ENCODE measurements around the gene NUBPL. TPM values are rescaled to one million over a fixed set of nuclear protein-coding genes. Genes with fewer than 3 reads are reported as not detected.

The NUBPL gene
- polyA plus RNA-seq, 1 of the 3 experiments (the other 2 are of a cell fraction), result 4.0 TPM

- H3K9ac ChIP-seq, result no peak overlapping the region
- ChIA-PET POLR2A (no interaction called here), CTCF (interaction anchor here (0.6 to 1.3 kb wide), 3 partner anchors 17 to 613 kb away, joined by 3 read pairs; no protein-coding TSS in a partner anchor)
- no peaks in the 10 kb centered on the region for H3K4me1 ChIP-seq (ENCODE audit: control insufficient read depth in 1 of 2, insufficient read depth in 2 of 2, low read depth in 1 of 2, low read length in 1 of 2)
- H3K79me2 ChIP-seq (ENCODE audit: insufficient read depth), result no peaks in the 10 kb centered on the region
- H3K4me3 ChIP-seq (ENCODE audit: low read depth in 2 of 2, low read length in 1 of 2), result no peak overlapping the region
- no peaks in the 10 kb centered on the region; the same call in 1 of the 2 replicates for H3K27me3 ChIP-seq (ENCODE audit: insufficient read depth)
- no peak overlapping the region for H2AFZ ChIP-seq (ENCODE audit: low read depth)
- H3F3A ChIP-seq (replicated peaks; ENCODE audit: insufficient read depth), result no peaks in the 10 kb centered on the region
- no peak for TF ChIP-seq ZBTB33 (IDR thresholded peaks at IDR 0.05; ENCODE audit: borderline replicate concordance, low read depth)
- peak; percentile 31 for TF ChIP-seq RAD21 (IDR thresholded peaks at IDR 0.05; ENCODE audit: low read length)
- TF ChIP-seq MXI1 (IDR thresholded peaks at IDR 0.05; ENCODE audit: low read depth, low read length), result no peak
- TF ChIP-seq CHD2 (IDR thresholded peaks at IDR 0.05; ENCODE audit: low read length, partially characterized antibody), result no peak
- no peak for TF ChIP-seq NFIC (IDR thresholded peaks at IDR 0.05; ENCODE audit: borderline replicate concordance)
- TF ChIP-seq TEAD4 (IDR thresholded peaks at IDR 0.05; ENCODE audit: borderline replicate concordance, insufficient read depth), result no peak
- TF ChIP-seq, protein P1, sequence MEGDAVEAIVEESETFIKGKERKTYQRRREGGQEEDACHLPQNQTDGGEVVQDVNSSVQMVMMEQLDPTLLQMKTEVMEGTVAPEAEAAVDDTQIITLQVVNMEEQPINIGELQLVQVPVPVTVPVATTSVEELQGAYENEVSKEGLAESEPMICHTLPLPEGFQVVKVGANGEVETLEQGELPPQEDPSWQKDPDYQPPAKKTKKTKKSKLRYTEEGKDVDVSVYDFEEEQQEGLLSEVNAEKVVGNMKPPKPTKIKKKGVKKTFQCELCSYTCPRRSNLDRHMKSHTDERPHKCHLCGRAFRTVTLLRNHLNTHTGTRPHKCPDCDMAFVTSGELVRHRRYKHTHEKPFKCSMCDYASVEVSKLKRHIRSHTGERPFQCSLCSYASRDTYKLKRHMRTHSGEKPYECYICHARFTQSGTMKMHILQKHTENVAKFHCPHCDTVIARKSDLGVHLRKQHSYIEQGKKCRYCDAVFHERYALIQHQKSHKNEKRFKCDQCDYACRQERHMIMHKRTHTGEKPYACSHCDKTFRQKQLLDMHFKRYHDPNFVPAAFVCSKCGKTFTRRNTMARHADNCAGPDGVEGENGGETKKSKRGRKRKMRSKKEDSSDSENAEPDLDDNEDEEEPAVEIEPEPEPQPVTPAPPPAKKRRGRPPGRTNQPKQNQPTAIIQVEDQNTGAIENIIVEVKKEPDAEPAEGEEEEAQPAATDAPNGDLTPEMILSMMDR (IDR thresholded peaks at IDR 0.05), result peak; percentile 42
- TF ChIP-seq JUND (IDR thresholded peaks at IDR 0.05), result no peak
- H3K9me3 ChIP-seq, result no peaks in the 10 kb centered on the region
- H4K20me1 ChIP-seq (ENCODE audit: insufficient read depth), result no peaks in the 10 kb centered on the region
- 60% methylated on average over 5 of the region's 5 CpGs for WGBS (ENCODE audit: low lambda C conversion rate)
- no peaks in the 10 kb centered on the region for H3K9me2 ChIP-seq
- DNase-seq, result no peak
- no peak overlapping the region for H3K27ac ChIP-seq (ENCODE audit: low read depth in 2 of 2, low read length in 1 of 2)
- no peaks in the 10 kb centered on the region for H3K36me3 ChIP-seq (replicated peaks in 1 of 2; ENCODE audit: control insufficient read depth in 1 of 2, insufficient read depth in 2 of 2, low read length in 1 of 2)
- no peak overlapping the region for H3K4me2 ChIP-seq
Observed at GRCh38 chr14:31543969-31544799, 17.0 kb upstream of the NUBPL start.

- H3K4me2 ChIP-seq, result no peak overlapping the region
- H2AFZ ChIP-seq (ENCODE audit: low read depth), result no peak overlapping the region
- POLR2A ChIA-PET, result no interaction called here
- H3K27me3 ChIP-seq (ENCODE audit: insufficient read depth), result no peaks in the 10 kb centered on the region; the same call in 1 of the 2 replicates
- no peaks in the 10 kb centered on the region for H3K79me2 ChIP-seq (ENCODE audit: insufficient read depth)
- CTCF ChIA-PET, result interaction anchor here (1.0 to 1.3 kb wide), 2 partner anchors 17 to 21 kb away, joined by 3 read pairs; no protein-coding TSS in a partner anchor
- no peaks in the 10 kb centered on the region for H3K9me3 ChIP-seq
- no peaks in the 10 kb centered on the region for H4K20me1 ChIP-seq (ENCODE audit: insufficient read depth)
- no peak overlapping the region for H3K27ac ChIP-seq (ENCODE audit: low read depth in 2 of 2, low read length in 1 of 2)
- 89% methylated on average over 3 of the region's 3 CpGs for WGBS (ENCODE audit: low lambda C conversion rate)
- H3K36me3 ChIP-seq (replicated peaks in 1 of 2; ENCODE audit: control insufficient read depth in 1 of 2, insufficient read depth in 2 of 2, low read length in 1 of 2), result no peaks in the 10 kb centered on the region
- H3K4me1 ChIP-seq (ENCODE audit: control insufficient read depth in 1 of 2, insufficient read depth in 2 of 2, low read depth in 1 of 2, low read length in 1 of 2), result no peaks in the 10 kb centered on the region
- H3K9me2 ChIP-seq, result no peaks in the 10 kb centered on the region
- H3K9ac ChIP-seq, result no peak overlapping the region
- no peak overlapping the region for H3K4me3 ChIP-seq (ENCODE audit: low read depth in 2 of 2, low read length in 1 of 2)
- no peaks in the 10 kb centered on the region for H3F3A ChIP-seq (replicated peaks; ENCODE audit: insufficient read depth)
- no peak for DNase-seq
- TF ChIP-seq TCF12 (IDR thresholded peaks at IDR 0.05), result no peak
- no peak for TF ChIP-seq FOSL2 (IDR thresholded peaks at IDR 0.05; ENCODE audit: borderline replicate concordance, low read depth)
- no peak for TF ChIP-seq USF1 (IDR thresholded peaks at IDR 0.05; ENCODE audit: borderline replicate concordance, low read depth)
- no peak for TF ChIP-seq EP300 (IDR thresholded peaks at IDR 0.05; ENCODE audit: borderline replicate concordance in 1 of 2, low read depth in 1 of 2, low read length in 1 of 2)
- no peak for TF ChIP-seq ZBTB33 (IDR thresholded peaks at IDR 0.05; ENCODE audit: borderline replicate concordance, low read depth)
- no peak for TF ChIP-seq EZH2phosphoT487 (IDR thresholded peaks at IDR 0.05; ENCODE audit: borderline replicate concordance, low read depth)
- no peak for TF ChIP-seq FOXM1 (IDR thresholded peaks at IDR 0.05; ENCODE audit: low read depth)
- no peak for TF ChIP-seq NRF1 (IDR thresholded peaks at IDR 0.05; ENCODE audit: low read depth, low read length)
- TF ChIP-seq RAD21 (IDR thresholded peaks at IDR 0.05; ENCODE audit: low read length), result no peak
- no peak for TF ChIP-seq ELF1 (IDR thresholded peaks at IDR 0.05)
- TF ChIP-seq MEF2A (IDR thresholded peaks at IDR 0.05; ENCODE audit: borderline replicate concordance, low read depth), result no peak
- no peak for TF ChIP-seq TEAD4 (IDR thresholded peaks at IDR 0.05; ENCODE audit: borderline replicate concordance, insufficient read depth)
- TF ChIP-seq YY1 (IDR thresholded peaks at IDR 0.05; ENCODE audit: low read depth), result no peak
- TF ChIP-seq GATA2 (CRISPR knock-in tag; IDR thresholded peaks at IDR 0.05), result no peak
- no peak for TF ChIP-seq MXI1 (IDR thresholded peaks at IDR 0.05; ENCODE audit: low read depth, low read length)
- TF ChIP-seq SMC3 (IDR thresholded peaks at IDR 0.05; ENCODE audit: low read depth, low read length), result no peak
Observed at GRCh38 chr14:31544816-31545215, 16.4 kb upstream of the NUBPL start.
